Thymus (tissue), 11 donors: ENCODE results near the gene ABCC4. TPM values are rescaled to one million over a fixed set of nuclear protein-coding genes. Genes with fewer than 3 reads are reported as not detected.

ENCODE experiments used
- DNase-seq, 9 donors: peaks; one replicate each; pipeline ENCODE4 v3.0.0-alpha.2; 2013; ENCODE audit warnings: low spot score in 9 of 9, low read depth in 6 of 9, missing footprints in 1 of 9
- H3K27ac ChIP-seq, 2 donors: one replicate each; pipeline ENCODE4 v1.5.1; 2013; ENCODE audit warnings: control low read depth in 1 of 2, low read depth in 1 of 2, low read length in 1 of 2, mild to moderate bottlenecking in 1 of 2, moderate library complexity in 1 of 2
- H3K27me3 ChIP-seq, 2 donors: one replicate each; pipeline ENCODE4 v1.5.1; 2013; ENCODE audit warnings: low read length in 1 of 2; ENCODE audit not compliant: control insufficient read depth in 2 of 2, insufficient read depth in 1 of 2
- H3K36me3 ChIP-seq, 2 donors: one replicate each; pipeline ENCODE4 v1.5.1; 2013; ENCODE audit warnings: low read length in 1 of 2, mild to moderate bottlenecking in 1 of 2, moderate library complexity in 1 of 2; ENCODE audit not compliant: control insufficient read depth in 2 of 2, insufficient read depth in 2 of 2
- H3K4me1 ChIP-seq, 2 donors: one replicate each; pipeline ENCODE4 v1.5.1; 2013; ENCODE audit warnings: low read length in 2 of 2; ENCODE audit not compliant: control insufficient read depth in 2 of 2, insufficient read depth in 2 of 2
- H3K4me3 ChIP-seq, 2 donors: one replicate each; pipeline ENCODE4 v1.5.1; 2013; ENCODE audit warnings: low read length in 2 of 2, control low read depth in 1 of 2, mild to moderate bottlenecking in 1 of 2
- H3K9me3 ChIP-seq, 2 donors: one replicate each; pipeline ENCODE4 v1.5.1; 2013; ENCODE audit warnings: low read length in 1 of 2, mild to moderate bottlenecking in 1 of 2; ENCODE audit not compliant: control insufficient read depth in 2 of 2, insufficient read depth in 1 of 2
- WGBS: extraction: QIAGEN DNeasy Blood & Tissue Kit; methylation state at CpG from one replicate; pipeline ENCODE4 v1.1.7; 2013; 5-methylcytosine and 5-hydroxymethylcytosine counted together
- polyA plus RNA-seq: library from polyadenylated mRNA; stranded (reverse); fragments of 200-250 nt; gene quantifications from one replicate; pipeline ENCODE4 v1.2.3, GENCODE V29; 2013
- total RNA-seq: library from RNA; stranded (reverse); fragments of 120-200 nt; gene quantifications from one replicate; pipeline ENCODE4 v1.2.4, GENCODE V29; 2013
- donor health status: healthy.

The ABCC4 gene
- total and polyA plus RNA-seq, 2 donors: 2.6 to 10.3 TPM

- Histone ChIP-seq H3K27ac (no peak overlapping the region), H3K4me3 (no peak overlapping the region), H3K4me1 (no peaks in the 10 kb centered on the region), H3K9me3 (peaks cover 0 to 1% of the 10 kb centered on the region in 2 donors), H3K27me3 (no peaks in the 10 kb centered on the region), H3K36me3 (no peaks in the 10 kb centered on the region)
- 99% methylated on average over 2 of the region's 2 CpGs for WGBS
- no peak for DNase-seq
Observed at GRCh38 chr13:95098916-95099315, 202.3 kb downstream of the ABCC4 start.

- no peaks in the 10 kb centered on the region for H3K27me3 ChIP-seq
- no peaks in the 10 kb centered on the region for H3K4me1 ChIP-seq
- H3K9me3 ChIP-seq: no peaks in the 10 kb centered on the region
- no peak for DNase-seq
- H3K36me3 ChIP-seq: no peaks in the 10 kb centered on the region
- H3K4me3 ChIP-seq: no peak overlapping the region
- H3K27ac ChIP-seq: no peak overlapping the region
- 98% methylated on average over 3 of the region's 3 CpGs for WGBS
Observed at GRCh38 chr13:95091755-95092154, 209.5 kb downstream of the ABCC4 start.

DNA sequence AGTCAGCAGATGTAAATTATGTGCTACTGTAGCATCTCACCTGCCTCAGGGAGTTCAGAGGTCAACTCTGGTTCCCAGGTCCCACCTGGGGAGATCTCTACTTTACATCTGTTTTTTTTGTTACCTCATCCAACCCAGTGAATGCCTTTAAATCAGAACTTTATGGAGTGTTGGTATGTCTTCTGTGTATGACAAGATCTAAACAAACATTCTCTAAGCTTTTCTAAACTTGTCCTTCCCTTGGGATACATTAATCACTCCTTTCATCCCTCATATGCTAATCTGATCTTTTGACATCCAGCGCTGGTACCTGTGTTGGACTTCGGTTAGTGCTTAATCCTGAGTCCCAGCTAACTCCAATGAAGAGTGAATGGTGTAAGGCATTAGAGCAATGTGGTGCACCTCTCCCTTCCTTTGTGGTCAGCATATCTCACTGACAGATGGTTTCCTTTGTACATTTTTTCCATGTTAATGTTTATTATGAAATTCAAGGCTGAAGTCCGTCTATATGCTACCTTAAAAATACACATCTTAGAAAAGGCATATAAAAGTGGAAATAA lies 213.4 kb downstream of the ABCC4 start:
- Histone ChIP-seq H3K27ac (no peak overlapping the region), H3K9me3 (no peaks in the 10 kb centered on the region), H3K4me1 (no peaks in the 10 kb centered on the region), H3K4me3 (no peak overlapping the region), H3K36me3 (no peaks in the 10 kb centered on the region), H3K27me3 (no peaks in the 10 kb centered on the region)
- 38% methylated on average over 3 of the region's 3 CpGs for WGBS
- no peak for DNase-seq

DNA sequence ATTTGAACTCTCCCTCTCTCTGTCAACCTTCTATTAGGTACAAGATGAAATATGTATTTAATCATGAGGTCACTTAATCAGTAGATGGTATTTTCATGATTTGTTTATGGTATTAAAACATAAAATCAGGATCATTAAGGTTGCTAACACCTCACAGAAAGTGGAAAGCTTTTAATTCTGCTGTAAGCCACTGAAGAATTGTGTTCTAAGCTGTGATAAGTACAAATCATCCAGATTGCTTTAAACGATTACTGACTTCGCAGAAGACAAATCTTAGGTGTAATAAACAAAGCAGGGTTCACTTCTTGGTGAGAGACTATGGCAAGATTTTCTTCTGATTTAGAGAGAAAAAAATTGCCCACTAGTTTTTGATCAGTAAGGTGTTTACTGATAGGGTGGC lies 214.5 kb downstream of the ABCC4 start:
- no peaks in the 10 kb centered on the region for H3K9me3 ChIP-seq
- WGBS: 97% methylated on average over 2 of the region's 2 CpGs
- no peak for DNase-seq
- H3K27me3 ChIP-seq: no peaks in the 10 kb centered on the region
- no peak overlapping the region for H3K4me3 ChIP-seq
- no peaks in the 10 kb centered on the region for H3K4me1 ChIP-seq
- no peaks in the 10 kb centered on the region for H3K36me3 ChIP-seq
- no peak overlapping the region for H3K27ac ChIP-seq

GRCh38 chr13:95083758-95084157 lies 217.5 kb downstream of the ABCC4 start:
- Histone ChIP-seq H3K27ac (no peak overlapping the region), H3K27me3 (no peaks in the 10 kb centered on the region), H3K9me3 (no peaks in the 10 kb centered on the region), H3K4me1 (no peaks in the 10 kb centered on the region), H3K4me3 (no peak overlapping the region), H3K36me3 (no peaks in the 10 kb centered on the region)
- WGBS: 89% methylated on average over 3 of the region's 3 CpGs
- no peak for DNase-seq

GRCh38 chr13:95083066-95083465 lies 218.2 kb downstream of the ABCC4 start:
- Histone ChIP-seq H3K27ac (no peak overlapping the region), H3K27me3 (no peaks in the 10 kb centered on the region), H3K9me3 (no peaks in the 10 kb centered on the region), H3K4me3 (no peak overlapping the region), H3K36me3 (no peaks in the 10 kb centered on the region), H3K4me1 (no peaks in the 10 kb centered on the region)
- no peak for DNase-seq
- 92% methylated on average over 7 of the region's 7 CpGs for WGBS

DNA sequence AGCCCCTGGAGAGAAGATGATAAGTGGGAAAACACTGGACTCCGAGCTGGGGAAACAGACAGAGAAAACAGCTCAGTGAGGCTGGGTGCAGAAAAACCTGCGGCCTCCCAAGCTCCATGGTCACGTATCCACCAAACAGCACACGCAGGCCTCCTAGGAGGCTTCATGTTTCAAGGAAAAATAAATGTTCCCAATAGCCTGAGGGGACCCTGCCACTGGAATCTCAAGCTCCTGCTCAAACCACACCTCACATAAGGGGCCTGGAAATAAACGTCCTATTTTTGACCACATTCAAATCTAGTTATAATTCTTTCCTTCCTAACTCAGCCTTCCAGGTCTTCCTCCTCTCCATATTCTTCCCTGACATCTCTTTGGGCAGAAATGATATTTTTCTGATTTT lies 225.7 kb downstream of the ABCC4 start:
- H3K4me3 ChIP-seq: no peak overlapping the region
- 94% methylated on average over 5 of the region's 5 CpGs for WGBS
- no peaks in the 10 kb centered on the region for H3K36me3 ChIP-seq
- H3K27ac ChIP-seq: no peak overlapping the region
- no peaks in the 10 kb centered on the region for H3K27me3 ChIP-seq
- no peaks in the 10 kb centered on the region for H3K9me3 ChIP-seq
- no peak for DNase-seq
- H3K4me1 ChIP-seq: no peaks in the 10 kb centered on the region

DNA sequence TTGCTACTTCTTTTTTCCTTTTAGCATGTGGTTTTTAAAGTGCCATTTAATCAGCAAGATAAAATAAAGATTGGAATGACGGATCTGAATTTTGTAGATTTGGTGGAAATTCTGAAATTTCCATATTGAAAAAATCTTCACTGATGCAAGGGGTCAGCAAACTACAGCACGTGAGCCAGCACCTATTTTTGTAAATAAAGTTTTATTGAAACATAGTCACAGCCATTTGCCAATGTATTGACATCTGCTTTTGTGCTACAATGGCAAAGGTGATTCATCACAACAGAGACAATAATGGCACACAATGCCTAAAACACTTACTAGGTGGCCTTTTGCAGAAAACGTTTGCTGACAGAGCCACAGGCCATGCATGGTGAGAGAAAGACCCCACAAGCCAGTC lies 226.4 kb downstream of the ABCC4 start:
- WGBS: 98% methylated on average over 3 of the region's 3 CpGs
- Histone ChIP-seq H3K27ac (no peak overlapping the region), H3K4me3 (no peak overlapping the region), H3K27me3 (no peaks in the 10 kb centered on the region), H3K9me3 (no peaks in the 10 kb centered on the region), H3K4me1 (no peaks in the 10 kb centered on the region), H3K36me3 (no peaks in the 10 kb centered on the region)
- DNase-seq: no peak

DNA sequence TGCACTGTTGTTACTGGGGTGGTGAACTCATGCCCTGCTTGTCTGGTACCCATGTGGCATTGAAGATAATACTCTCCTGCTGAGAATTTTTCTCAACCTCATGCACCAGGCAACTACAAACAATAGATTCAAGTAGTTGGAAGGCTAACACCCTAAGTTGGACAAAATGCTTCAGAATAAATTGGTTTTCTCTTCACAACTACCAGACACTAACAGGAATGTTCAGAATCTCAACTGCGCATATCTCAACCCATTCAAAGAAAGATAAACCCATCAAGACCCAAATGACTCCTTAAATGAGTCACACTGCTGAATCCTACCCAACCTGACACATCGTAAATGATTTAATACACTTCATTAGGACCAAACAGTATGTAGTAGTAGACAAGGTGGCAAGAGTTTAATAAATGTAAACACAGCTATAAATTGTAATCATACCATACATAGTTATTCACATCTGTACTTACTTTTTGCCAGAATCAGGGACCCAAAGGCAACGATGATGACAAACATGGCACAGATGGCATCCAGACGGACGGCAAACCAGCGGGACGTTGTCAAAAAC lies 227.4 kb downstream of the ABCC4 start:
- WGBS: 99% methylated on average over 7 of the region's 7 CpGs
- Histone ChIP-seq H3K4me1 (no peaks in the 10 kb centered on the region), H3K9me3 (no peaks in the 10 kb centered on the region), H3K4me3 (no peak overlapping the region), H3K27me3 (no peaks in the 10 kb centered on the region), H3K36me3 (no peaks in the 10 kb centered on the region), H3K27ac (no peak overlapping the region)
- DNase-seq: no peak
